A549 (cell line): ENCODE measurements around the gene HADHB. TPM values are rescaled to one million over a fixed set of nuclear protein-coding genes. Genes with fewer than 3 reads are reported as not detected.

ENCODE experiments used
- ATAC-seq, 2 experiments: fragments of 200-7000 bp in 1 of 2; fragments of >200 bp in 1 of 2; cut with Nextera tagmentation in 1 of 2; cut with Tn5 transposase in 1 of 2; 3 replicates each; pipeline versions ENCODE4 v1.8.0 to v1.9.1; 2018 to 2020; ENCODE audit warnings: mild to moderate bottlenecking in 1 of 2, moderate library complexity in 1 of 2
- CTCF ChIA-PET: fragments of 300-600 bp; sonication (Branson Sonifier 250); formaldehyde crosslinking; extraction: SDS; loops from one replicate; lab custom pipeline; 2021; ENCODE audit warnings: antibody characterized with exemption, inconsistent platforms; lab: Yijun Ruan, JAX
- POLR2A ChIA-PET: fragments of 350-600 bp; formaldehyde crosslinking; extraction: SDS; loops from one replicate; lab custom pipeline; 2021; ENCODE audit warnings: antibody characterized with exemption, inconsistent platforms; lab: Yijun Ruan, JAX
- DNase-seq, 2 experiments: peaks; one replicate each; pipeline versions ENCODE4 v3.0.0 to v3.0.0-alpha.2; 2011 to 2016; ENCODE audit warnings: low read depth in 1 of 2, low spot score in 1 of 2
- FAIRE-seq: peaks from 2 replicates; lab custom pipeline; 2011; peaks lifted over from hg19 to GRCh38; lab: Jason Lieb, UNC
- H3K27ac ChIP-seq, 2 experiments: fragments of >200 bp; sonication (Bioruptor Twin); formaldehyde crosslinking; 3 replicates each; pipeline ENCODE4 v1.5.1; 2016 to 2017
- H3K4me1 ChIP-seq: fragments of >200 bp; sonication (Bioruptor Twin); formaldehyde crosslinking; 3 replicates; pipeline ENCODE4 v1.6.1; 2016
- H3K4me2 ChIP-seq: fragments of >200 bp; sonication (Bioruptor Twin); formaldehyde crosslinking; 3 replicates; pipeline ENCODE4 v1.6.1; 2016
- H3K4me3 ChIP-seq: fragments of >200 bp; sonication (Bioruptor Twin); formaldehyde crosslinking; 3 replicates; pipeline ENCODE4 v1.5.1; 2016
- H3K9me3 ChIP-seq: fragments of >200 bp; sonication (Bioruptor Twin); formaldehyde crosslinking; 3 replicates; pipeline ENCODE4 v1.6.1; 2016
- ATOH8 ChIP-seq: fragments of 250-450 bp; sonication (Bioruptor Pico); IDR thresholded peaks from 2 replicates; pipeline ENCODE4 v1.5.0; 2020; ENCODE audit warnings: low read depth, mild to moderate bottlenecking, moderate library complexity
- BCL3 ChIP-seq: fragments of >200 bp; sonication (Bioruptor Twin); formaldehyde crosslinking; IDR thresholded peaks from 3 replicates; pipeline ENCODE4 v1.6.1; 2016
- CBX8 ChIP-seq: fragments of 200-600 bp; sonication (generic); IDR thresholded peaks from 2 replicates; pipeline ENCODE4 v1.6.1; 2016
- CHD4 ChIP-seq: fragments of 200-600 bp; sonication (generic); IDR thresholded peaks from 2 replicates; pipeline ENCODE4 v1.6.1; 2016; ENCODE audit warnings: antibody characterized with exemption, mild to moderate bottlenecking, borderline replicate concordance
- EHF ChIP-seq: fragments of 250-450 bp; sonication (Bioruptor Pico); IDR thresholded peaks from 2 replicates; pipeline ENCODE4 v1.5.0; 2020; ENCODE audit warnings: mild to moderate bottlenecking
- EHMT2 ChIP-seq: fragments of 200-600 bp; sonication (generic); IDR thresholded peaks from 2 replicates; pipeline ENCODE4 v1.6.1; 2016; ENCODE audit warnings: antibody characterized with exemption, low read depth, mild to moderate bottlenecking, moderate library complexity
- ELK1 ChIP-seq: fragments of 150-350 bp; IDR thresholded peaks from 2 replicates; pipeline ENCODE4 v1.6.1; 2014; ENCODE audit warnings: low read depth, mild to moderate bottlenecking, low read length
- EP300 ChIP-seq, 2 experiments: fragments of >200 bp; sonication (Bioruptor Twin); formaldehyde crosslinking; IDR thresholded peaks; 2 replicates in 1 of 2; 3 replicates in 1 of 2; pipeline ENCODE4 v1.6.1; 2016 to 2017
- ESRRA ChIP-seq: fragments of 150-350 bp; IDR thresholded peaks from 2 replicates; pipeline ENCODE4 v1.6.1; 2014; ENCODE audit warnings: mild to moderate bottlenecking, low read length, borderline replicate concordance
- FOXS1 ChIP-seq: fragments of 250-450 bp; sonication (Bioruptor Pico); IDR thresholded peaks from 2 replicates; pipeline ENCODE4 v1.5.0; 2020; ENCODE audit warnings: mild to moderate bottlenecking, moderate library complexity
- GATA3 ChIP-seq: IDR thresholded peaks from 2 replicates; pipeline ENCODE4 v1.6.1; 2012; ENCODE audit warnings: borderline replicate concordance
- HOXB13 ChIP-seq: fragments of 250-450 bp; sonication (Bioruptor Pico); IDR thresholded peaks from 2 replicates; pipeline ENCODE4 v1.5.0; 2020; ENCODE audit warnings: low read depth, mild to moderate bottlenecking, moderate library complexity
- MAFK ChIP-seq: fragments of 450-650 bp; IDR thresholded peaks from 2 replicates; pipeline ENCODE4 v1.6.1; 2014; ENCODE audit not compliant: partially characterized antibody
- MAZ ChIP-seq: fragments of 150-350 bp; IDR thresholded peaks from 2 replicates; pipeline ENCODE4 v1.6.1; 2014; ENCODE audit warnings: antibody characterized with exemption, low read depth, low read length, borderline replicate concordance
- NPAS2 ChIP-seq: fragments of 250-450 bp; sonication (Bioruptor Pico); IDR thresholded peaks from 2 replicates; pipeline ENCODE4 v1.8.0; 2022; ENCODE audit warnings: mild to moderate bottlenecking, moderate library complexity, borderline replicate concordance
- PBX3 ChIP-seq: IDR thresholded peaks from 2 replicates; pipeline ENCODE4 v1.6.1; 2012
- PHF8 ChIP-seq: fragments of 200-600 bp; sonication (generic); IDR thresholded peaks from 2 replicates; pipeline ENCODE4 v1.6.1; 2016; ENCODE audit warnings: low read depth, mild to moderate bottlenecking, antibody characterized with exemption, moderate library complexity, borderline replicate concordance
- POLR2A ChIP-seq: IDR thresholded peaks from 2 replicates; pipeline ENCODE4 v1.6.1; 2012; ENCODE audit warnings: mild to moderate bottlenecking, low read length
- RARB ChIP-seq: fragments of 250-450 bp; sonication (Bioruptor Pico); IDR thresholded peaks from 2 replicates; pipeline ENCODE4 v1.8.0; 2021; ENCODE audit warnings: mild to moderate bottlenecking, moderate library complexity
- RCOR1 ChIP-seq: fragments of 150-350 bp; IDR thresholded peaks from 2 replicates; pipeline ENCODE4 v1.6.1; 2014; ENCODE audit warnings: antibody characterized with exemption, low read length, low read depth
- SMC3 ChIP-seq: fragments of >200 bp; sonication (Bioruptor Twin); formaldehyde crosslinking; IDR thresholded peaks from 3 replicates; pipeline ENCODE4 v1.6.1; 2018; ENCODE audit warnings: inconsistent platforms
- TP53 ChIP-seq: fragments of 250-450 bp; sonication (Bioruptor Pico); IDR thresholded peaks from 2 replicates; pipeline ENCODE4 v1.5.0; 2021; ENCODE audit warnings: mild to moderate bottlenecking, moderate library complexity
- ZNF302 ChIP-seq: fragments of 250-450 bp; sonication (Bioruptor Pico); IDR thresholded peaks from 2 replicates; pipeline ENCODE4 v1.9.0; 2021; ENCODE audit warnings: inconsistent platforms, mild to moderate bottlenecking, moderate library complexity
- WGBS: methylation state at CpG from one replicate; pipeline ENCODE4 v1.1.6; 2017; ENCODE audit errors: missing lambda C conversion rate; 5-methylcytosine and 5-hydroxymethylcytosine counted together
- polyA plus RNA-seq, 4 experiments: library from polyadenylated mRNA; depleted of rRNA in 3 of 4; stranded (reverse); fragments of >200 nt; fragmentation: RNase III in 1 of 4; extraction: RNeasy Plus Mini Kit Qiagen cat#74134 plus additional on column Dnase treatment in 1 of 4; gene quantifications; 2 replicates in 3 of 4; 3 replicates in 1 of 4; pipeline ENCODE4 v1.2.3, GENCODE V29; 2011 to 2017

Gene HADHB
- polyA plus RNA-seq, 2 of the 4 experiments (the other 2 are of a cell fraction) = 95.4 to 161 TPM

DNA sequence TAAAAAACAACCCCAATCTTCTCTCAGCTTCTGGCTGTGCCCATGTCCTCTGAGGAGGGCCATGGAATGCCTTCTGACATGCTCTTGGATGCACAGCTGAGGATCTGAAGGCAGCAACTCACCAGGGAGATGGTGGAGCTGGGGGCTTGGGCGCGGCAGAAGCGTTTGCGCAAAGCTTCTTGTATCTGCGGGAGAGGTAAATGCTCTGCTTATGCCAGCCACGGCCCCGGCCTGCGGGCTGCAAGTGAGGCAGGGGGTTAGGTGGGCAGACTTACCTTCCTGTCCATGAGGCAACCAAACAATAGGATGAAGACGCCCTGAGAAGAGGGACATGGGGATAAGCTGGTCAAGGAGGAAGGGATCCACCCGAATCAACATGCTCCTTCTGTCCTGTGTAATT lies 65.2 kb downstream of the HADHB start:
- TF ChIP-seq BCL3 = no peak
- no peak for TF ChIP-seq CBX8
- TF ChIP-seq EP300 (IDR thresholded peaks at IDR 0.05) = no peak
- TF ChIP-seq PHF8 = no peak
- TF ChIP-seq MAZ = no peak
- TF ChIP-seq MAFK = no peak
- TF ChIP-seq ELK1 = no peak
- no peak for TF ChIP-seq ESRRA
- no peak for TF ChIP-seq EHMT2
- TF ChIP-seq SMC3 = no peak
- no peak for TF ChIP-seq CHD4
- no peak for TF ChIP-seq ATOH8 (CRISPR knock-in tag)
- TF ChIP-seq ZNF302 (CRISPR knock-in tag) = no peak
- no peak for TF ChIP-seq POLR2A
- no peak for TF ChIP-seq RARB (CRISPR knock-in tag)
- no peak for TF ChIP-seq NPAS2 (CRISPR knock-in tag)
- Histone ChIP-seq H3K4me1 (no peaks in the 10 kb centered on the region), H3K27ac (no peak overlapping the region), H3K4me3 (no peak overlapping the region), H3K9me3 (no peaks in the 10 kb centered on the region), H3K4me2 (no peak overlapping the region)
- FAIRE-seq = no peak
- 60% methylated on average over 10 of the region's 10 CpGs for WGBS
- ChIA-PET CTCF (interaction anchor here (0.6 to 14.5 kb wide), 4 partner anchors 9 to 1099 kb away, joined by 3 to 156 read pairs (median 5); no protein-coding TSS in a partner anchor), POLR2A (interaction anchor here (0.6 kb wide), 1 partner anchor 22 kb away, joined by 3 read pairs; no protein-coding TSS in a partner anchor)
- DNase-seq = no peak
- no peak for ATAC-seq

DNA sequence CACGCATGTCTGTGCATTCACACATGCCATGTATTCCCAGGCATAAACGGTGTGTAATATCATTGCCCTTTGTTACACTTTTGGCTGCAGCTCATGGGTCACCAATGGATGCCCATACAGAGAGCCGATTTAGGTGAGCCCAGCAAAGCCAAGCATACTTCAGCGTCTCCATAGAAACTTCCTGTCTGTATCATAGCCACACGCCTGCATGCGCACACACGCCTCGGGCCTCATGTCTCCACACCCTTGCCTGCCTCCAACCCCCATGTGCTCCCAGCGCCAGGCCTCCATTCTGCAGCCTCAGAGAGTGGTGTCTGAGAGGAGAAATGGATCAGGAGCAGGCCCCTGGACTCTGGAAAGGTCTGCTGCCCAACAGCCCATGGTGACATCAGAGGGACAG lies 67.7 kb downstream of the HADHB start:
- FAIRE-seq (no peak), DNase-seq (no peak), ATAC-seq (no peak)
- H3K9me3 ChIP-seq = no peaks in the 10 kb centered on the region
- WGBS = 61% methylated on average over 9 of the region's 9 CpGs
- no peak overlapping the region for H3K27ac ChIP-seq
- H3K4me1 ChIP-seq = no peaks in the 10 kb centered on the region
- CTCF ChIA-PET = interaction anchor here (14.5 kb wide), 1 partner anchor 18 kb away, joined by 156 read pairs; no protein-coding TSS in a partner anchor
- TF ChIP-seq CHD4 (no peak), HOXB13 (CRISPR knock-in tag) (no peak), GATA3 (no peak), RCOR1 (no peak), EHF (CRISPR knock-in tag) (no peak), TP53 (CRISPR knock-in tag) (no peak), PHF8 (no peak), PBX3 (no peak), FOXS1 (CRISPR knock-in tag) (no peak)
- POLR2A ChIA-PET = no interaction called here
- no peak overlapping the region for H3K4me3 ChIP-seq
- H3K4me2 ChIP-seq = no peak overlapping the region
